Stimulated activated CD8-positive, alpha-beta memory T cell treated with anti-CD3 and anti-CD28 coated beads, Interleukin-2, amount 100 ng/mL, for 48 hours (primary cell): ENCODE measurements around the gene WAPL.

Experiments
- DNase-seq, 2 donors: peaks; one replicate each; pipeline ENCODE4 v3.0.0-alpha.2; 2020; ENCODE audit warnings: low read depth in 2 of 2

WAPL gene

GRCh38 chr10:86523348-86523747, 1.8 kb upstream of the WAPL start:
- no peak for DNase-seq

DNA sequence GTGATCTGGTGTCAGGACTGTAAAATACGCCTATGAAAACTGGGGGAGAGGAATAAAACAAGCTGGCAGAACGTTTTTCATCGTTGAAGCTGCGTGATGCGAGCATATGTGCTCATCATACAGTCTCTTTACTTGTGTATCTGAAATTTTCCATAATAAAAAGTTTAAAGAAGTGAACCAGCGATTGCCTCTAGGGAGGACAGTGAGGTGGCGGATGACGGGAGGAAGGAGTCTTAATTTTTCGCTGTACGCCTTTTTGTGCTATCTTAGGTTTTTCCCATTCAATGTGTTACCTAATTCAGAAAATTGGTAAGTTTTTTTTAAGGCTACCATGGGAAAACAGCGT, 891 bp upstream of the WAPL start:
- DNase-seq: no peak

DNA sequence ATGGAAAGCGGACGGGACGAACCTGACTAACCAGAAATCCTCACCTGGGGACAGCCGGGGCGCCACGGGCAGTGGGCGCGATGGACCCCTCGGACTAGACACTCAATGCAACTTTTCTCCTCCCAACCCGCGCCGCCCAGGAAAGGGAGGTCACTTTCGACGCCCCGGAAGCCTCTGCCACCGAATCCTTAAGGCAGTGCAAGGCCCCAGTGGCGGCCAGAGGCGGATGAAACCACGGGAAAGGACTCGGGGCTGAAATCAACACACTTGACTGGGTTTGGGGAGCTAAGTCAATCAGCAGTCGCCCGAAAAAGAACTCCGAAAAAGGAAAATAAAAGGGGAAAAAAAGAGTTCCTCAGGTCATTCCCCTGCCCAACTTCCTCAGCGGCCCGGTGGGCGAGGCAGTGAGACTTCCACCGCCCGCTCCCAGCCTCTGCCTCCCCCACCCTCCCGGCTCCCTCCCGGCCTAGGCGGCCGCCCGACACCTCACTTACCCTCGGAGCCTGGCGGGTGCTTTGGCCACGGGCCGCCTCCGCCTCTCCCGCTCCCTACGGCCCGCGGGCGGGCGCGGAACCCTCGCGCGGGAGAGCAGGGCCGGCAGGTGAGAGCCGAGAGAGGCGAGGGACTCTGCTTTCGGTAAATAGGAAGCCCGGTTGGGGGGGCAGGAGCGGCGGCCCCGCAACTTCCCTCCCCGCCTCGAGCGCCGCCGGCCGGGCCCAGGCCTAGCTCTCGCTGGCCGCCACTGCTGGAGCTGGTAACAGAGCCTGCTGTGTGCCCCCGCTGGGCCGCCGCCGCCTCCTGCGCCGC, 518 bp downstream of the WAPL start:
- peak; percentile 32 to 39 for DNase-seq

DNA sequence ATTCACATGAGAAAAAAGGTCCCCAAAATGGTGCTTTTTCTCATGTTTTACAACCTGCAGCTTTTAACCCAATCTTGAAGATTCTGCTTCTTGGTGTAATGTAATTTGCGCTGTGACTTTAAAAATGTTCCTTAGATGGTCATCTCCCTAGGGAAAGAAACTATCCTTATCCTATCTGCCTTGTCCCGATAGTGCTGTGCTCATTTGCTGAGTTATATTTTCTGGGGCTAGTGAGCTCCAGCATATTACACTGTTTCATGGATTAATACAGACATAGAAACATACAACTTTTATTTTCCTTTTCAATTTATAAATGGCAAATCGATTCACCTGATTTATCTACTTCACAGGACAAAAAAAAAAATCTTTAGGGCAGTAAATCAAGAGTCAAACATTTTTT, 2.8 kb downstream of the WAPL start:
- no peak for DNase-seq

DNA sequence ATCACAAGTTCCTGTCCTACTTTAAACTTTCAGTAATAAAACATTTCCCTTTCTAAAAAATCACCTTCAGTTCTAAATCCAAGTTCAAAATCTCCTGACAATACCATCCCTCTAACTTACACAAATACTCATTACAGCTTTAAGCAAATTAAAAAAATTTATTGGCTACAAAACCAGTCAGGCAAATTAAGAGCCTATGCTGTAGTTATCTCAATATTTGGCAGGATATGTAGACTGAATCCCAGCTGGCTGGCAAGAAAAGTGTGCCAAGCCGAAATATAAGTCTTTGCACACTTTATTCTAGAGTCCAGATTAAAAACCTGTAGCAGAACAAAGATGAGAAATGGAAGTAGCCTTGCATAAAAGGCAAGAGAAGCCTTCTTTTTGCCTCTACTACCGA, 9.5 kb downstream of the WAPL start:
- DNase-seq: no peak

DNA sequence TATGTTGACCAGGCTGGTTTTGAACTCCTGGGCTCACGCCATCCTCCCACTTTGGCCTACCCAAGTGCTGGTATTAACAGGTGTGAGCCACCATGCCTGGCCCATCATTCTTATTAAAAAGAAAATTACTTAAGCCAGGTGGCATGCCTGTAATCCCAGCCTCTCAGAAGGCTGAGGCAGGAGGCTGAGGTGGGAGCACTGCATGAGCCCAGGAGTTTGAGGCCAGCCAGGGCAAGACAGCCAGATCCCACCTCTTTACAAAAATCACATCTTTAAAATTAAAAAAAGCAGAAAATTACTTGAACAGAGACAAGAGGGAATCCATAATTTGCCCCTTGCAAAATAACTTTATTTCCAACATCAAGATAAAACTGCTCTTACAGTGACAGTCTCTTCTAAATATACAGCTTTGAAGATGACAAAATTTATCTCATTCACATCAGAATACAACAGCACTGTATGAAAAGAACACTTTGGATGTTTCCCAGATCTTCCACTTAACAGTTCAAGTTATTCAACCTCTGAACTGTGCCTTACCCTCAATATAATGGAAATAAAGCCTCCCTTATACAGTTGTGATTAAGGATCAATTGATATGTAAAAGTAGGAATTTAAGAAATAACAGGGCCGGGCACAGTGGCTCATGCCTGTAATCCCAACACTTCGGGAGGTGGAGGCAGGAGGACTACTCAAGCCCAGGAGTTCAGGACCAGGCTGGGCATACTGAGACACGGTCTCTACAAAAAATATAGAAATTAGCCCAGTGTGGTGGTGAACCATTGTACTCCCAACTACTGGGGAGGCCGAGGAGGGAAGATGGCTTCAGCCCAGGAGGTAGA, 10.3 kb downstream of the WAPL start:
- no peak for DNase-seq

DNA sequence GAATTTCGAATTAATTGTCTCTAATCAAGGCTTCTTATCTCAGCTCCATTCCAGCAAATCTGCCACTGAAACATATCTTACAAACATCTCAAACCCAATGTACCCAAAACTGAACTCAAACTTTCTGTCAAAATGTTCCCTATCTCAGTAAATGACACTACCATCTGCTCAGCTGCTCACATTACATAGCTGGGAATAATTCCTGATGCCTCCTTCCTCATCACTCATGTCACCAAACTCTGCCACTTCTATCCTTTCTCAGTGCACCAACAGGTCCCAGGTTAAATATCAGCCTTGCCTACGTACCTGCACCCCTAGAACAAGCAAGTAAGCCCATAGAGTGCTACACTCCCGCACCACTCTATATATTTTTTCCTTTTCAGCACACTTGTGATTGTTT, 12.4 kb downstream of the WAPL start:
- no peak for DNase-seq

DNA sequence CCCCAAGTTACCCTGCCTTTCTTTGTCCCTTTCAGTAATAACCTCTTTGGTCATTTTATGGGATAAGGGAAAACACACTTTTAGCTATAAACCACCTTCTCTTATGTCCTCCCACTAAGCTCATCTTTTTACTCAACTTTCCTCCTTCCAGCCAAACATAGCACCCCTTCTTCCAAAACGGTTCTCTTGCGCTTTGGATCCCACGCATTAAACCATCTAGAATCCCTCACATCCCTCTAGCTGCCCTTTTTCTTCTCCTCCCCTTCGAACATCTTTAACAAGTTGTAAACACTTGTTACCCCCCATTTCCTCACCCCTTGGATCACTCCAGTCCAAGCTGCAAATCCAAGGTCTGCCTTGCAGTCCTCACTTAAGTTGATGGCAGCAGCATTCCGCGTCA, 13.4 kb downstream of the WAPL start:
- DNase-seq: no peak

DNA sequence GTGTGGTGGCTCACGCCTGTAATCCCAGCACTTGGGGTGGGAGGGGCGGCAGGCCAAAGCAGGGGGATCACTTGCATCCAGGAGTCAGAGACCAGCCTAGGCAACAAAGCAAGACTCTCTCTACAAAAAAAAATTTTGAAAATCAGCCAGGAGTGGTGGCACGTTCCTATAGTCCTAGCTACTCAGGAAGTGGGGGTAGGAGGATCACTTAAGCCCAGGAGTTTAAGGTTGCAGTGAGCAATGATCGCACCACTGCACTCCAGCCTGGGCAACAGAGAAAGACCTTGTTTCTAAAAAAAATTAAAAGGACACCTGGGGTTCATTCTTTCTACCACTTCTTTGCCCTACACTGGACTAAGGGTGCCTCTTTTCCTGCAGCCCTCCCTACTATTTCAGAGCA, 15.1 kb downstream of the WAPL start:
- no peak for DNase-seq

GRCh38 chr10:86506062-86506461, 15.5 kb downstream of the WAPL start:
- no peak for DNase-seq

- no peak for DNase-seq
These were observed 17.1 kb downstream of the WAPL start for GRCh38 chr10:86504510-86504909.

- DNase-seq: no peak
These were observed 20.7 kb downstream of the WAPL start for GRCh38 chr10:86500846-86501245.

- no peak for DNase-seq
These were observed 23.0 kb downstream of the WAPL start for GRCh38 chr10:86498598-86498997.

- no peak for DNase-seq
These were observed 24.0 kb downstream of the WAPL start for GRCh38 chr10:86497621-86498020.

DNA sequence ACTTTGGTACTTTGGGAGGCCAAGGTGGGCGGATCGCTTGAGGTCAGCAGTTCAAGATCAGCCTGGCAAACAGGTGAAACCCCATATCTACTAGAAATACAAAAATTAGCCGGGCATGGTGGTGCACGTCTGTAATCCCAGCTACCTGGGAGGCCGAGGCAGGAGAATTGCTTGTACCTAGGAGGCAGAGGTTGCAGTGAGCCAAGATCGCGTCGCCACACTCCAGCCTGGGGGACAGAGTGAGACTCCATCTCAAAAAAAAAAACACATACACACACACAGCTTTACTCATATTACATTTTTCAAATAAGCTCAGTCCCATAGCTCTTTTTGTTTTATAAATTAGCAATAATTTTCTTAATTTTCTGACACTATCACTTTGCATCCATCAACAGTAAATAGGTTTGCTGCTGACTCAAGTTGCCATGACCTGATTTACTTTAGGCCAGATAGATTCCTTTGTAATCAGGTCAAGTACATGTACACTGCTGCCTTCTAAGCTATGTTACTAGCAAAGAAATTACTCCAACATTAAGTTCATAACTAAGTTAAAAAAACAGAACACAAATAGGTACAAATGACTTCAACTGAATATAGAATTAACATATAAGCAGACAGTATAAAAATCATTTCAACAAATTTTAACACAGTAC, 31.5 kb downstream of the WAPL start:
- DNase-seq: no peak

DNA sequence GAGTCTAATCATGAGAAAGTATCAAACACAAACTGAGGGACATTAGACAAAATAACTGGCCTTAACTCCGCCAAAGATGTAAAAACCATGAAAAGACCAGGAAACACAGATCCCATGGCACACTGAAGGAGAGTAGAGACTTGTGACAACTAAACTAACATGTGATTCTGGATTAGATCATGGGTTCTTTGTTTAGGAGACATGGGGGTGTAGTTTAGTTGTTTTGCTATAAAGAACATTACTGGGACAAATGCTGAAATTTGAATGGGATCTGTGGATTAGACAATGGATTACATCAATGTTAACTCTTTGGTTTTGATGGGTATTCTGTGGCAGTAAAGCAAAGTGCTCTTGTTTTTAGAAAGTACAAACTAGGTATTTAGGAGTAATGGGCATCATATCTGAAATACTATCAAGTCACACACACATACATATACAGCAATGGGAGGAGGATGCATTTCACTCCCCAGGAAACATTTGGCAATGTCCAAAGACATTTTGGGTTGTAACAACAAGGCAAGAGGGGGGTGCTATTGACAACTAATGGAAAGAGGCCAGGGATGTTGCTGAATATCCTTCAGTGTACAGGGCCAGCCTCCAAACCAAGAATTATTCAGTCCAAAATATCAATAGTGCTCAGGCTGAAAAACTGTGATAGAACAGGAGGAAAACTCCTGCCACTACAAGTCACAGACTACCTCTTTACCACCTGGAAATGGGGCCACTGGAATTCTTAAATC, 32.4 kb downstream of the WAPL start:
- no peak for DNase-seq

DNA sequence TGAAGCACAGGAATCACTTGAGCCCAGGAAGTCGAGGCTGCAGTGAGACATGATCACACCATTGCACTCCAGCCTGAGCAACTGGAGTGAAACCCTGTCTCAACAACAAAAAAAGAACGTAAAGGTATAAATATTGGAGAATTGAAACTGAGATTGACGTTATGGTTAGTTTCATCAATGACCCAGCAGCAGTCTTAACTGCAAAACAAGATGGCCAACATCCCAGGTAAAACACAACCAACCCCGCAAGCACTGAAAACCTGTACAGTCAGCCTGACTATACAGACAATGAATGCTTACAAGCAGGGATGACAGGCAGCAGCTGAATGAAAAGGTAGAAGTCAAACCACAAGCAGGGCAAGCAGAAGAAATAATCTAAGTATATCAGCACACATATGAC, 34.7 kb downstream of the WAPL start:
- no peak for DNase-seq

- no peak for DNase-seq
These were observed 37.9 kb downstream of the WAPL start for GRCh38 chr10:86483664-86484063.

- no peak for DNase-seq
These were observed 39.8 kb downstream of the WAPL start for GRCh38 chr10:86481761-86482160.

GRCh38 chr10:86480571-86480970, 41.0 kb downstream of the WAPL start:
- no peak for DNase-seq

DNA sequence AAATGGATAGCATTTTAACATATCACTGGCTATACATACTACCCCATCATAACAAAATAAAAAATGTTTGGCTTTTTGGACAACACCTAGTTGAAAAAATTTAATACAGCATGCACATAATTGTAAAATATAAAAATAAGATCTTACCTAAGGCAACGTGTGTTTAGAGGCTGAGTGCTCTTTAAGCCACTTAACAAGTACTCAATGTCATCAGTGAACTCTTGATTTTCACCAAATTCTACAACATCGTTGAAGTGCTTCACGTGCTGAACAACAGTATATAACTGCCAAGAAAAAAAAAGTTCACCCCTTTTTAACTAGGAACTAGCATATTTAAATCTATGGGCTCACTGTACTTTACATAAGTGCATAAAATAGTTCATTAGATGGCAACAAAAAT, 49.5 kb downstream of the WAPL start:
- no peak for DNase-seq
